GM13976 (cell line): ENCODE measurements around the gene ODF4.
A peak's percentile ranks its signal among the peaks of the same experiment; 100 is the strongest.

Source experiments
- DNase-seq: peaks from one replicate; pipeline ENCODE4 v3.0.0; 2012; ENCODE audit warnings: low spot score
- CTCF ChIP-seq: IDR thresholded peaks from 2 replicates; pipeline ENCODE4 v1.5.1; 2012; ENCODE audit warnings: borderline replicate concordance, mild to moderate bottlenecking; ENCODE audit not compliant: insufficient read depth; ENCODE audit errors: extremely low read depth, missing control alignments, control extremely low read depth
- in situ Hi-C: fragments of 300-500 bp; cut with MboI; formaldehyde crosslinking; loops from one replicate; pipeline ENCODE4 v1.12.0; 2022; ENCODE audit warnings: low sequenced_read_pairs, mixed read lengths, inconsistent platforms; ENCODE audit not compliant: unreplicated experiment

Gene ODF4

DNA sequence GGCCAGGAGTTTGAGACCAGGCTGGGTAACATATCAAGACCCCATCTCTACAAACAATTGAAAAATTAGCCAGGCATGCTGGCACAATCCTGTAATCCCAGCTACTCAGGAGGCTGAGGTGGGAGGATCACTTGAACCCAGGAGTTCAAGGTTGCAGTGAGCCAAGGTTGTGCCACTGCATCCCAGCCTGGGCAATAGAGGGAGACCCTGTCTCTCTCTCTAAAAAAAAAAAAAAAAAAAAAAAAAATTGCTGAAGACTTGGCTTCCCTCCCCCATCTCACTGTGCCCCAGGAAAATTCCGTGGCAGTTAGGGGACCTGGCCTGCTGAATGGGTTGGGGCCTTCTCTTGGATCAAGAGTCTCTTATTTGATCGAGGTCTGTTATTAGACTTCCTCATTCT is at the start of gene ODF4:
ODF4 (plus strand) TSS at position 301 of the 400 bp plus-strand sequence. CDS start 212 bp downstream, outside the sequence.
- no peak for DNase-seq
- in situ Hi-C loops: no loop called here

GRCh38 chr17:8290043-8290442 is 49.6 kb upstream of the ODF4 start:
- DNase-seq: no peak
- in situ Hi-C loops: no loop called here
- no peak for TF ChIP-seq CTCF

More for the DNA sequence above, at the start of gene ODF4:
- no peak for TF ChIP-seq CTCF

DNA sequence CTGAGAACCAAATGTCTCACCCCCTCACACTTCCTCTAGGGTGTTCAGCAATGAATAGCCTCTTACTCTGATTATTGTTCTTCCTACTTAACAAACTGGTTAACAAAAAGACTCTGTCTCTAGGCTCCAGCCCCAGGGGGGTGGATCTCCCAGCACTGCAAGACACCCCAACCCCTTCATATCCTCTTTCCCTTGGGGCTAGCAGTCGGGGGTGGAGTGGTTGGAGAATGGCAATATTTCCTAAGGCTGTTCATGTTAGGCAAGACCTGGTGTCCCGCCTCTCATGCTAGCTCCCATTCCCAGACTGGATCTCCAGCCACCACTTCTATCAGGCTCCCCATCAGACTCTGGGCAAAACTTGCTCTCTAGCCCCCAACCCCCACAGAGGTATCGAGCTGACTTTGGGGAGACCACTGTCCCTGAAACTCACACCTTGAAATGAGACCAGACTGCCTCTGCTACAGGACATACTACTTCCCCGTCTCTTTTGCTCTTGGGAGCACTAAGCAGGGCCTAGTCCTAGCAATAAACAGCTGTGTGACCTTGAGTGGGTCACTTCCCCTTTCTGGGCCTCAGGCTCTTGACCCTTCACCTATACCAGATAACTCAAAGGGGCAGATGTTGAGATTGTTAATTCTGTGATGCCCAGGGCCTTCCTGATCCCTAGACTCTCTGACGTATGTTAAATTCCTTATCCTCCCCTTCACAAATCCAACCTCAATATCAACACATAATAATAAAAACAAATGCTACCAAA is 46.8 kb upstream of the ODF4 start:
- in situ Hi-C loops: no loop called here
- no peak for TF ChIP-seq CTCF
- no peak for DNase-seq

DNA sequence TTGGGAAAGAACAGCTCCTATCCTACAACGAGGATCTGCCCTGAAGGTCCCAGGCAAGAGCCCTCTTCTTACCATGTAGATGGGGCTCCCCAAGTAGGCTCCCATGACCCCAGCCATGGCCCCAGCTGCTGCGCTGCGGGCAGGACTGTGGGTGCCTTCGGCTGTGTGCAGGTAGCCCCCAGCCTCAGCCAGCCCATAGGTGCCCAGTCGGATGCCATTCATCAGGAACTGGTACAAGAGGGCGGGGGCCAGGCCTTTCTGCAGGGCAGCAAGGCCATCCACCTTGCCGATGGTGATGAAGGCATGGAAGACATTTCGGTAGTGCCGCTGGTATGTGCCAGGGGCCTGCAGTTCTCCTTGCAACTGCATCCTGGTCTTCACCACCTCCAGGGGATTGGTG is 45.3 kb upstream of the ODF4 start:
- TF ChIP-seq CTCF: no peak
- no peak for DNase-seq
- in situ Hi-C loops: no loop called here

GRCh38 chr17:8294814-8295316 is 44.8 kb upstream of the ODF4 start:
- in situ Hi-C loops: no loop called here
- TF ChIP-seq CTCF: no peak
- DNase-seq: no peak

GRCh38 chr17:8300226-8300625 is 39.4 kb upstream of the ODF4 start:
- TF ChIP-seq CTCF: no peak
- DNase-seq: no peak
- in situ Hi-C loops: no loop called here

- DNase-seq: peak; percentile 87
- in situ Hi-C loops: no loop called here
- TF ChIP-seq CTCF: peak; percentile 87
Observed at GRCh38 chr17:8300627-8301242, 38.9 kb upstream of the ODF4 start.
